Thyroid gland (tissue), 4 donors: ENCODE data around the gene SPNS2. TPM values are rescaled to one million over a fixed set of nuclear protein-coding genes. Genes with fewer than 3 reads are reported as not detected.
"Not testable (repeated sequence)": the region's sequence is repeated elsewhere in the genome, so short reads cannot be mapped to it uniquely, and the experiment has no call there.

Experiments used
- DNase-seq, 2 donors: peaks; one replicate each; pipeline ENCODE4 v3.0.0-alpha.2; 2019
- H3K27ac ChIP-seq, 3 donors: fragments of 200-600 bp; sonication (generic); 1 replicate in 2 of 3; 2 replicates in 1 of 3; pipeline ENCODE4 v1.5.1; 2016 to 2019; ENCODE audit warnings: mild to moderate bottlenecking in 1 of 3, moderate library complexity in 1 of 3
- H3K27me3 ChIP-seq: fragments of 200-600 bp; sonication (generic); one replicate; pipeline ENCODE4 v1.5.1; 2019
- H3K36me3 ChIP-seq, 2 donors: fragments of 200-600 bp; sonication (generic); one replicate each; pipeline ENCODE4 v1.5.1; 2016 to 2019
- H3K4me1 ChIP-seq, 2 donors: fragments of 200-600 bp; sonication (generic); one replicate each; pipeline ENCODE4 v1.5.1; 2017 to 2019
- H3K4me3 ChIP-seq, 3 donors: fragments of 200-600 bp; sonication (generic); replicated peaks in 1 of 3; 1 replicate in 2 of 3; 2 replicates in 1 of 3; pipeline ENCODE4 v1.5.1; 2016; ENCODE audit warnings: mild to moderate bottlenecking in 1 of 3
- H3K9me3 ChIP-seq: fragments of 200-600 bp; sonication (generic); one replicate; pipeline ENCODE4 v1.5.1; 2017
- POLR2A ChIP-seq, 2 donors: fragments of 450-650 bp; IDR thresholded peaks; one replicate each; pipeline ENCODE4 v1.6.1; 2017; ENCODE audit warnings: antibody characterized with exemption in 2 of 2, mild to moderate bottlenecking in 2 of 2, moderate library complexity in 1 of 2
- WGBS, 2 donors: methylation state at CpG; one replicate each; pipeline ENCODE4 v1.1.5; 2017; 5-methylcytosine and 5-hydroxymethylcytosine counted together
- intact Hi-C: fragments of 100-400 bp; cut with DNase I; formaldehyde crosslinking; loops from one replicate; pipeline ENCODE4 v1.15.1; 2023
- total RNA-seq, 4 donors: library from RNA; depleted of rRNA; stranded (reverse); fragments of >200 nt; gene quantifications; one replicate each; pipeline ENCODE4 v1.2.3, GENCODE V29; 2016
- TF ChIP-seq, protein P1 (sequence below), 6 experiments: fragments of 200-600 bp in 3 of 6; fragments of 450-650 bp in 3 of 6; sonication (generic) in 3 of 6; IDR thresholded peaks; one replicate each; pipeline ENCODE4 v1.5.1; 2016 to 2019; ENCODE audit warnings: antibody characterized with exemption in 6 of 6, mild to moderate bottlenecking in 2 of 6, inconsistent platforms in 1 of 6, moderate library complexity in 1 of 6

SPNS2 gene
- total RNA-seq, 4 donors from 2014 or later: 5.6 to 16.3 (median 8.1) TPM

DNA sequence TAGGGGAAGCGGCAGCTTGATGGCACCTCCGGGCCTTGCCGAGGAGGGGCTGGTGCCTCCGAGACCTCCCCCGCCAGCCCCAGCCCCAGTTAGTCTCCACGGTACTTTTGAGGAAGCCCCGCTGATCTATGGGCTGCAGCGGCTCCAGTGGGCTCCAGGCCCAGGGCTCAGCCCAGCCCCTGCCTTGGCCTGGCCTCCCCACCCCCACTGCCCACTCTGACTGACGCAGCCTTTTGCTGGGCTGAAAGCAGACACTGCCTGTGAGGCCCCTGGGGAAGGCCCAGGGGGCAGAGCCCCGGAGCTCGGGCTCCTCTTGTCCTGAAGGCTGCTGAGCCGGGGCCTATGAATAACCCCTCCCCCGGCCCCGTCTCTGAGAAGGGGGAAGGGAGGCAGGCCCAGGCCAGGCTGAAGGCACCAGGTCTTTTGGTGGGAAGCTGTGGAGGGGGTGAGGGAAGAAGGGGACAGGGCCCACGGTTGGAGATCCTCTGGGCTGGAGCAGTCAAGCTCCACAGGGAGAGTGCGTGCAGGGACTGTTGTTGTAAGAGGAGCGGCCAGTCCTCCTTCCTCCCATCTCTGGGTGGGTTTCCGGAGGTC, 78.1 kb downstream of the SPNS2 start:
- Histone ChIP-seq H3K9me3 (no peaks in the 10 kb centered on the region), H3K27ac (no peak overlapping the region), H3K4me1 (no peaks in the 10 kb centered on the region), H3K4me3 (no peak overlapping the region), H3K27me3 (no peaks in the 10 kb centered on the region), H3K36me3 (no peaks in the 10 kb centered on the region)
- no peak for DNase-seq
- intact Hi-C loops: no loop called here
- no peak for TF ChIP-seq POLR2A (IDR thresholded peaks at IDR 0.05)
- TF ChIP-seq, protein P1, sequence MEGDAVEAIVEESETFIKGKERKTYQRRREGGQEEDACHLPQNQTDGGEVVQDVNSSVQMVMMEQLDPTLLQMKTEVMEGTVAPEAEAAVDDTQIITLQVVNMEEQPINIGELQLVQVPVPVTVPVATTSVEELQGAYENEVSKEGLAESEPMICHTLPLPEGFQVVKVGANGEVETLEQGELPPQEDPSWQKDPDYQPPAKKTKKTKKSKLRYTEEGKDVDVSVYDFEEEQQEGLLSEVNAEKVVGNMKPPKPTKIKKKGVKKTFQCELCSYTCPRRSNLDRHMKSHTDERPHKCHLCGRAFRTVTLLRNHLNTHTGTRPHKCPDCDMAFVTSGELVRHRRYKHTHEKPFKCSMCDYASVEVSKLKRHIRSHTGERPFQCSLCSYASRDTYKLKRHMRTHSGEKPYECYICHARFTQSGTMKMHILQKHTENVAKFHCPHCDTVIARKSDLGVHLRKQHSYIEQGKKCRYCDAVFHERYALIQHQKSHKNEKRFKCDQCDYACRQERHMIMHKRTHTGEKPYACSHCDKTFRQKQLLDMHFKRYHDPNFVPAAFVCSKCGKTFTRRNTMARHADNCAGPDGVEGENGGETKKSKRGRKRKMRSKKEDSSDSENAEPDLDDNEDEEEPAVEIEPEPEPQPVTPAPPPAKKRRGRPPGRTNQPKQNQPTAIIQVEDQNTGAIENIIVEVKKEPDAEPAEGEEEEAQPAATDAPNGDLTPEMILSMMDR (IDR thresholded peaks at IDR 0.05): no peak
- WGBS, 2 donors: 61 to 76% methylated on average over 10 to 18 of the region's 18 CpGs

DNA sequence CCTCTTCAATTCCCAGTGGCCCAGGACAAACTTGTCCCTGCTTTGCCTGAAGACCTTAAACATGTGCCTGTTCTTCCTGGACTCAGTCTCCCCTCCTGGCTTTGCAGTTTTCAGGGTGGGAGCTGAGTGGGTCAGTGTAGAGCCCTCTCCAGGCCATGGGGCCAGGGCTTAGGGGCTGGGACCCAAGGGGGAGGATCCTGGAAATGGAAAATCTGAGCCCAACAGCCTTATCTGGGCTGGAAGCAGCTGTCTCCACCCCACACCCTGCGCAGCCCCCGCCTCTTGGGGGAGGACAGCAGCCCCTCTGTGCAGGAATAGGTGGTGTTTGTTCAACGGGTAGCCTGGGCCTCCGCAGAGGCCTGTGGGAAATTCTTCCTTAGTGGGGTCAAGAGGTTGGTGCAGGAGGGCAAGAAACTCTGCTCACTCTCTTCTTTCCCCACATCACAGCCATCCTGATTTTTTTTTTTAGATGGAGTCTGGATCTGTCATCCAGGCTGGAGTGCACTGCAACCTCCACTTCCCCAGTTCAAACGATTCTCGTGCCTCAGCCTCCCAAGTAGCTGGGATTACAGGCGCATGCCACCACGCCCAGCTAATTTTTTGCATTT, 78.8 kb downstream of the SPNS2 start:
- Histone ChIP-seq H3K9me3 (no peaks in the 10 kb centered on the region), H3K4me3 (no peak overlapping the region), H3K4me1 (no peaks in the 10 kb centered on the region), H3K36me3 (no peaks in the 10 kb centered on the region), H3K27me3 (no peaks in the 10 kb centered on the region), H3K27ac (no peak overlapping the region)
- intact Hi-C loops: no loop called here
- no peak for DNase-seq
- TF ChIP-seq, protein P1 (IDR thresholded peaks at IDR 0.05): no peak
- TF ChIP-seq POLR2A (IDR thresholded peaks at IDR 0.05): no peak
- 79 to 88% methylated on average over 8 of the region's 8 CpGs for WGBS, 2 donors

DNA sequence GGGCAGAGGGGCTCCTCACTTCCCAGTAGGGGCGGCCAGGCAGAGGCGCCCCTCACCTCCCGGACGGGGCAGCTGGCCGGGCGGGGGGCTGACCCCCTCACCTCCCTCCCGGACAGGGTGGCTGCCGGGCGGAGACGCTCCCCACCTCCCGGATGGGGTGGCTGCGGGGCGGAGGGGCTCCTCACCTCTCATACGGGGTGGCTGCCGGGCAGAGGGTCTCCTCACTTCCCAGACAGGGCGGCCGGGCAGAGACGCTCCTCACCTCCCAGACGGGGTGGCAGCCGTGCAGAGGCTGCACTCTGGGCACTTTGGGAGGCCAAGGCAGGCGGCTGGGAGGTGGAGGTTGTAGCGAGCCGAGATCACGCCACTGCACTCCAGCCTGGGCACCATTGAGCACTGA, 79.7 kb downstream of the SPNS2 start:
- H3K27me3 ChIP-seq, intact Hi-C loops, H3K36me3 ChIP-seq, H3K4me3 ChIP-seq, H3K27ac ChIP-seq, DNase-seq, H3K4me1 ChIP-seq, H3K9me3 ChIP-seq: not testable (repeated sequence)
- 95% methylated on average over 4 to 10 of the region's 24 CpGs for WGBS, 2 donors

DNA sequence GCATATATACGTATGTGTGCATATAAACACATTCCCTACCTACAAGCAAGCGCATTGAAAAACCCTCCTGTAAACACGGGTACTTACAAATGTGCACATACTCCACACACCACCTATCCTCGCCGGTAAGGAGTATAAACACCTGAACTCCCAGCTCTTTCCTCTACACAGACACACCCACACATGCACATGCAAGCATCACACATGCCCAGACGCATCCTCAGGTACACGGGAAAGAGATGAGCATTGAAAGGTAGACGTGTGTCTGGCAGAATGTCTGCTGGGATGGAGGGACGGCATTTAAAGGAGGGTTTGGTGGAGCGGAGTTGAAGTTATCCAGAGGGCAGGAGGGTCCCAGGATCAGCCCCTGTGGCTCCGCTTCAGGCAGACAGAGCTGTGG, 81.0 kb downstream of the SPNS2 start:
- DNase-seq: no peak
- intact Hi-C loops: no loop called here
- WGBS, 2 donors: 88% methylated on average over 11 of the region's 11 CpGs
- no peaks in the 10 kb centered on the region for H3K36me3 ChIP-seq
- no peaks in the 10 kb centered on the region for H3K9me3 ChIP-seq
- TF ChIP-seq, protein P1 (IDR thresholded peaks at IDR 0.05): no peak
- TF ChIP-seq POLR2A (IDR thresholded peaks at IDR 0.05): no peak
- no peak overlapping the region for H3K27ac ChIP-seq
- H3K27me3 ChIP-seq: peaks cover 8% of the 10 kb centered on the region
- no peak overlapping the region for H3K4me3 ChIP-seq
- H3K4me1 ChIP-seq: peaks cover 7 to 10% of the 10 kb centered on the region in 2 donors

DNA sequence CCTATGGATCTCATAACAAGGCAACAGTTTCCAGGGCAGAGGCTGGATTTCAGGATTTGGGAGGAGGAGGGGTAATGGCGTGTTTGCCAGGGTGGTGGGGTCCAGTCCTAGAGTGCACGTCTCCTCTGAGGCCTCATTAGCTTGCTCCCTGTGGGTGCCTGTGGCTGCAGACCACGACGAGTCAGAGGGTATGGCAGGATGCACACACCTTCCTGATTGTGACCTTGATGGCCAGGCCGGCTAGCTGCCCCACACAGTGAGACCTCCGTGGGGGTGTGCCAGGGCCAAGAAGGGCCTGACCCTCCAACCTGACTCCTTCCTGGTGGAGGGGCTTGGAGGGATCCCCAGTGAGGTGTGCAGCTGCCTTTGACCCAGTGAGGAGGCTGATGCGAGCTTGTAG, 81.6 kb downstream of the SPNS2 start:
- H3K27ac ChIP-seq: no peak overlapping the region
- no peaks in the 10 kb centered on the region for H3K36me3 ChIP-seq
- intact Hi-C loops: no loop called here
- peaks cover 11% of the 10 kb centered on the region for H3K27me3 ChIP-seq
- peaks cover 7 to 13% of the 10 kb centered on the region in 2 donors for H3K4me1 ChIP-seq
- no peak for TF ChIP-seq POLR2A (IDR thresholded peaks at IDR 0.05)
- TF ChIP-seq, protein P1 (IDR thresholded peaks at IDR 0.05): no peak
- H3K9me3 ChIP-seq: no peaks in the 10 kb centered on the region
- WGBS, 2 donors: 61 to 75% methylated on average over 4 to 7 of the region's 7 CpGs
- DNase-seq: no peak
- no peak overlapping the region for H3K4me3 ChIP-seq
